Activated CD8-positive, alpha-beta memory T cell treated with anti-CD3 and anti-CD28 coated beads, Interleukin-2, amount 50 U/mL, for 48 hours (primary cell): ENCODE results near the gene CA10.
A peak's percentile ranks its signal among the peaks of the same experiment; 100 is the strongest.

Experiments used
- DNase-seq: peaks from one replicate; pipeline ENCODE4 v3.0.0-alpha.2; 2020

Gene CA10

GRCh38 chr17:51751072-51751471 is 407.4 kb downstream of the CA10 start:
- no peak for DNase-seq

- DNase-seq: no peak
Observed at GRCh38 chr17:51748749-51749604, 409.5 kb downstream of the CA10 start.

GRCh38 chr17:51746421-51746820 is 412.1 kb downstream of the CA10 start:
- no peak for DNase-seq

- DNase-seq: no peak
Observed at GRCh38 chr17:51745993-51746392, 412.5 kb downstream of the CA10 start.

- no peak for DNase-seq
Observed at GRCh38 chr17:51743477-51743876, 415.0 kb downstream of the CA10 start.

- DNase-seq: no peak
Observed at GRCh38 chr17:51742571-51742970, 415.9 kb downstream of the CA10 start.

- DNase-seq: no peak
Observed at GRCh38 chr17:51741458-51741857, 417.1 kb downstream of the CA10 start.

- no peak for DNase-seq
Observed at GRCh38 chr17:51740531-51740930, 418.0 kb downstream of the CA10 start.

GRCh38 chr17:51739245-51739886 is 419.1 kb downstream of the CA10 start:
- no peak for DNase-seq

GRCh38 chr17:51736356-51736755 is 422.2 kb downstream of the CA10 start:
- no peak for DNase-seq

GRCh38 chr17:51734976-51735375 is 423.5 kb downstream of the CA10 start:
- no peak for DNase-seq

- peak; percentile 53 for DNase-seq
Observed at GRCh38 chr17:51734462-51734861, 424.1 kb downstream of the CA10 start.

- DNase-seq: no peak
Observed at GRCh38 chr17:51733166-51733565, 425.3 kb downstream of the CA10 start.

- no peak for DNase-seq
Observed at GRCh38 chr17:51731941-51732722, 426.4 kb downstream of the CA10 start.

- no peak for DNase-seq
Observed at GRCh38 chr17:51730303-51731050, 428.0 kb downstream of the CA10 start.

GRCh38 chr17:51725185-51725584 is 433.3 kb downstream of the CA10 start:
- DNase-seq: no peak

- no peak for DNase-seq
Observed at GRCh38 chr17:51724043-51724580, 434.4 kb downstream of the CA10 start.

- DNase-seq: no peak
Observed at GRCh38 chr17:51722994-51723393, 435.5 kb downstream of the CA10 start.

GRCh38 chr17:51721730-51722129 is 436.8 kb downstream of the CA10 start:
- no peak for DNase-seq

- no peak for DNase-seq
Observed at GRCh38 chr17:51720439-51720838, 438.1 kb downstream of the CA10 start.

- DNase-seq: no peak
Observed at GRCh38 chr17:51718983-51719382, 439.5 kb downstream of the CA10 start.

- DNase-seq: no peak
Observed at GRCh38 chr17:51711581-51711980, 446.9 kb downstream of the CA10 start.

GRCh38 chr17:51710634-51710979 is 447.9 kb downstream of the CA10 start:
- DNase-seq: no peak
